HepG2 (cell line): ENCODE measurements around the gene SNPH. TPM values are rescaled to one million over a fixed set of nuclear protein-coding genes. Genes with fewer than 3 reads are reported as not detected.

Experiments used
- ATF7-NPFF ChIP-seq: sonication (generic); formaldehyde crosslinking; IDR thresholded peaks from 2 replicates; pipeline ENCODE4 v1.8.1; 2023; ENCODE audit warnings: mild to moderate bottlenecking, low read depth, missing genetic modification reagents, moderate library complexity
- DNMT1 ChIP-seq: sonication (generic); formaldehyde crosslinking; IDR thresholded peaks from 2 replicates; pipeline ENCODE4 v1.5.1; 2020; ENCODE audit warnings: mild to moderate bottlenecking, missing genetic modification reagents
- ETV6 ChIP-seq: sonication (generic); formaldehyde crosslinking; conservative IDR thresholded peaks from 2 replicates; pipeline ENCODE4 v1.4.0; 2020; ENCODE audit warnings: missing genetic modification reagents
- GTF3A ChIP-seq: sonication (generic); formaldehyde crosslinking; conservative IDR thresholded peaks from 2 replicates; pipeline ENCODE4 v1.4.0; 2020; ENCODE audit warnings: mild to moderate bottlenecking, missing genetic modification reagents
- HBP1 ChIP-seq: IDR thresholded peaks from 2 replicates; pipeline ENCODE4 v1.6.1; 2016; ENCODE audit warnings: low read depth, control low read depth
- HDAC1 ChIP-seq: sonication (generic); formaldehyde crosslinking; IDR thresholded peaks from 2 replicates; pipeline ENCODE4 v1.5.1; 2020; ENCODE audit warnings: mild to moderate bottlenecking, missing genetic modification reagents
- IKZF5 ChIP-seq: IDR thresholded peaks from 2 replicates; pipeline ENCODE4 v1.6.1; 2018; ENCODE audit warnings: missing genetic modification reagents, mild to moderate bottlenecking, missing compliant biosample characterization
- LBX2 ChIP-seq: sonication (generic); formaldehyde crosslinking; IDR thresholded peaks from 2 replicates; pipeline ENCODE4 v1.5.0; 2020; ENCODE audit warnings: missing genetic modification reagents, mild to moderate bottlenecking, borderline replicate concordance
- MAZ ChIP-seq, 2 experiments: sonication (generic) in 1 of 2; formaldehyde crosslinking in 1 of 2; IDR thresholded peaks; 2 replicates each; pipeline versions ENCODE4 v1.5.0 to v1.6.1; 2012 to 2020; ENCODE audit warnings: low read depth in 2 of 2, mild to moderate bottlenecking in 2 of 2, borderline replicate concordance in 1 of 2, improper control_type of control experiment in 1 of 2, low read length in 1 of 2, missing genetic modification reagents in 1 of 2, moderate library complexity in 1 of 2
- MEF2D ChIP-seq: sonication (generic); formaldehyde crosslinking; IDR thresholded peaks from 2 replicates; pipeline ENCODE4 v1.5.1; 2020; ENCODE audit warnings: mild to moderate bottlenecking, missing genetic modification reagents
- MEIS1 ChIP-seq: sonication (generic); formaldehyde crosslinking; IDR thresholded peaks from 2 replicates; pipeline ENCODE4 v1.9.0; 2021; ENCODE audit warnings: mild to moderate bottlenecking, missing genetic modification reagents, moderate library complexity, borderline replicate concordance
- SAFB2 ChIP-seq: sonication (generic); formaldehyde crosslinking; IDR thresholded peaks from 2 replicates; pipeline ENCODE4 v1.5.1; 2020; ENCODE audit warnings: missing genetic modification reagents, low read depth, mild to moderate bottlenecking, borderline replicate concordance
- SIN3A ChIP-seq: IDR thresholded peaks from 2 replicates; pipeline ENCODE4 v1.6.1; 2011; ENCODE audit warnings: low read depth, mild to moderate bottlenecking, control low read depth, low read length, borderline replicate concordance
- ZMYM4 ChIP-seq: sonication (generic); formaldehyde crosslinking; IDR thresholded peaks from 2 replicates; pipeline ENCODE4 v1.8.1; 2023; ENCODE audit warnings: mild to moderate bottlenecking, missing genetic modification reagents
- ZNF350 ChIP-seq: sonication (generic); formaldehyde crosslinking; IDR thresholded peaks from 2 replicates; pipeline ENCODE4 v1.4.0; 2020; ENCODE audit warnings: mild to moderate bottlenecking, low read depth, missing genetic modification reagents, borderline replicate concordance
- ZNF598 ChIP-seq: sonication (generic); formaldehyde crosslinking; IDR thresholded peaks from 2 replicates; pipeline ENCODE4 v1.5.1; 2020; ENCODE audit warnings: mild to moderate bottlenecking, missing genetic modification reagents, borderline replicate concordance
- ZNF703 ChIP-seq: sonication (generic); formaldehyde crosslinking; IDR thresholded peaks from 2 replicates; pipeline ENCODE4 v1.5.1; 2020; ENCODE audit warnings: missing genetic modification reagents, mild to moderate bottlenecking, moderate library complexity, borderline replicate concordance
- ZNF766 ChIP-seq: sonication (generic); formaldehyde crosslinking; IDR thresholded peaks from 2 replicates; pipeline ENCODE4 v1.5.0; 2020; ENCODE audit warnings: missing genetic modification reagents, borderline replicate concordance
- ZNF777 ChIP-seq: sonication (generic); formaldehyde crosslinking; IDR thresholded peaks from 2 replicates; pipeline ENCODE4 v1.4.0; 2020; ENCODE audit warnings: missing genetic modification reagents
- polyA plus RNA-seq, 8 experiments: library from polyadenylated mRNA; depleted of rRNA in 3 of 8; stranded (reverse) in 7 of 8; unstranded in 1 of 8; fragments of >200 nt; fragmentation: Illumina TruSeq in 4 of 8; extraction: Trizol in 4 of 8; gene quantifications; 2 replicates each; pipeline versions ENCODE4 v1.2.1 to v1.2.3, GENCODE V29; 2011 to 2016; ENCODE audit warnings: low read depth in 4 of 8, missing spikeins in 1 of 8, mixed read lengths in 1 of 8; ENCODE audit not compliant: insufficient read depth in 1 of 8
- total RNA-seq, 5 experiments: library from RNA; depleted of rRNA; stranded (reverse); fragments of >200 nt; fragmentation: Illumina TruSeq; extraction: Trizol; gene quantifications; 2 replicates each; pipeline ENCODE4 v1.2.3, GENCODE V29; 2016; ENCODE audit warnings: low read depth in 1 of 5
- TF ChIP-seq, protein P1 (sequence below): sonication (generic); formaldehyde crosslinking; IDR thresholded peaks from 2 replicates; pipeline ENCODE4 v1.5.1; 2020; ENCODE audit warnings: missing genetic modification reagents, mild to moderate bottlenecking, borderline replicate concordance
- TF ChIP-seq, protein P2 (sequence below): sonication (generic); formaldehyde crosslinking; IDR thresholded peaks from 2 replicates; pipeline ENCODE4 v1.4.0; 2020; ENCODE audit warnings: mild to moderate bottlenecking, missing genetic modification reagents

SNPH gene
- total and polyA plus RNA-seq, 2 of the 13 experiments (the other 11 are each of a cell fraction or from before 2014, with no cell fraction given) = 0.09 TPM; not detected in 1

GRCh38 chr20:1225783-1226654, 40.1 kb upstream of the SNPH start, which contains the start of gene RAD21L1 (continued):
- TF ChIP-seq SAFB2 (CRISPR knock-in tag) = 0 out of 2 replicates have a peak, but pooled peaks have one; percentile 10
- TF ChIP-seq MAZ (IDR thresholded peaks at IDR 0.05; ENCODE audit: borderline replicate concordance, low read depth, low read length) = peak; percentile 21; the same call in 1 of the 2 replicates
- no peak for TF ChIP-seq MAZ (CRISPR knock-in tag; IDR thresholded peaks at IDR 0.05; ENCODE audit: low read depth)
- TF ChIP-seq ZNF777 (CRISPR knock-in tag) = peak; percentile 88
- TF ChIP-seq ETV6 (CRISPR knock-in tag) = no peak
- no peak for TF ChIP-seq IKZF5
- peak; percentile 65; the same call in 1 of the 2 replicates for TF ChIP-seq ATF7-NPFF (CRISPR knock-in tag)
- peak; percentile 22; the same call in 1 of the 2 replicates for TF ChIP-seq SIN3A
- no peak for TF ChIP-seq HBP1
- TF ChIP-seq DNMT1 (CRISPR knock-in tag) = no peak
- TF ChIP-seq ZNF350 (CRISPR knock-in tag) = 0 out of 2 replicates have a peak, but pooled peaks have one; percentile 12
- TF ChIP-seq LBX2 (CRISPR knock-in tag) = 0 out of 2 replicates have a peak, but pooled peaks have one; percentile 12
- 0 out of 2 replicates have a peak, but pooled peaks have one; percentile 23 for TF ChIP-seq ZMYM4 (CRISPR knock-in tag)
- TF ChIP-seq, protein P1, sequence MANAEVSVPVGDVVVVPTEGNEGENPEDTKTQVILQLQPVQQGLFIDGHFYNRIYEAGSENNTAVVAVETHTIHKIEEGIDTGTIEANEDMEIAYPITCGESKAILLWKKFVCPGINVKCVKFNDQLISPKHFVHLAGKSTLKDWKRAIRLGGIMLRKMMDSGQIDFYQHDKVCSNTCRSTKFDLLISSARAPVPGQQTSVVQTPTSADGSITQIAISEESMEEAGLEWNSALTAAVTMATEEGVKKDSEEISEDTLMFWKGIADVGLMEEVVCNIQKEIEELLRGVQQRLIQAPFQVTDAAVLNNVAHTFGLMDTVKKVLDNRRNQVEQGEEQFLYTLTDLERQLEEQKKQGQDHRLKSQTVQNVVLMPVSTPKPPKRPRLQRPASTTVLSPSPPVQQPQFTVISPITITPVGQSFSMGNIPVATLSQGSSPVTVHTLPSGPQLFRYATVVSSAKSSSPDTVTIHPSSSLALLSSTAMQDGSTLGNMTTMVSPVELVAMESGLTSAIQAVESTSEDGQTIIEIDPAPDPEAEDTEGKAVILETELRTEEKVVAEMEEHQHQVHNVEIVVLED (CRISPR knock-in tag) = peak; percentile 53; the same call in 1 of the 2 replicates
- no peak; the same call in 1 of the 2 replicates for TF ChIP-seq ZNF703 (CRISPR knock-in tag)
- no peak for TF ChIP-seq ZNF766 (CRISPR knock-in tag)
- TF ChIP-seq MEIS1 (CRISPR knock-in tag) = 0 out of 2 replicates have a peak, but pooled peaks have one; percentile 21
- TF ChIP-seq ZNF598 (CRISPR knock-in tag) = peak; percentile 44; the same call in 1 of the 2 replicates
- TF ChIP-seq GTF3A = no peak
- TF ChIP-seq HDAC1 (CRISPR knock-in tag) = peak; percentile 49
- TF ChIP-seq MEF2D (CRISPR knock-in tag) = no peak
- TF ChIP-seq, protein P2, sequence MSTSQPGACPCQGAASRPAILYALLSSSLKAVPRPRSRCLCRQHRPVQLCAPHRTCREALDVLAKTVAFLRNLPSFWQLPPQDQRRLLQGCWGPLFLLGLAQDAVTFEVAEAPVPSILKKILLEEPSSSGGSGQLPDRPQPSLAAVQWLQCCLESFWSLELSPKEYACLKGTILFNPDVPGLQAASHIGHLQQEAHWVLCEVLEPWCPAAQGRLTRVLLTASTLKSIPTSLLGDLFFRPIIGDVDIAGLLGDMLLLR = peak; percentile 69
